Fibroblast of pulmonary artery (primary cell): Measurements from ENCODE around the gene TBC1D22B.
A peak's percentile ranks its signal among the peaks of the same experiment; 100 is the strongest.

ENCODE experiments used
- DNase-seq: peaks from one replicate; pipeline ENCODE4 v3.0.0-alpha.2; 2010; ENCODE audit warnings: low read depth
- H3K4me3 ChIP-seq: replicated peaks from 2 replicates; pipeline ENCODE4 v1.5.1; 2011; ENCODE audit warnings: low read depth, mild to moderate bottlenecking, control low read depth, low read length, moderate library complexity
- CTCF ChIP-seq: IDR thresholded peaks from 2 replicates; pipeline ENCODE4 v1.5.1; 2011; ENCODE audit warnings: mild to moderate bottlenecking, control low read depth, low read length, inconsistent platforms; ENCODE audit errors: missing control alignments

Gene TBC1D22B

GRCh38 chr6:37257634-37258404, at the start of gene TBC1D22B, which contains the start of gene TMEM217:
Gene TBC1D22B, plus strand, starts transcription at chr6:37257772. Its CDS starts 146 bp downstream, at chr6:37257918.
Gene TMEM217, minus strand, starts transcription at chr6:37258144. Its CDS starts 39,114 bp downstream, at chr6:37219030.
- peak within 1 kb of the TSS; percentile 94 for H3K4me3 ChIP-seq
- TF ChIP-seq CTCF = no peak
- DNase-seq = peak; percentile 94

GRCh38 chr6:37207903-37208456, 49.6 kb upstream of the TBC1D22B start:
- peak; percentile 85 for DNase-seq
- no peak overlapping the region for H3K4me3 ChIP-seq
- peak; percentile 94 for TF ChIP-seq CTCF

- TF ChIP-seq CTCF = no peak
- no peak for DNase-seq
- H3K4me3 ChIP-seq = no peak overlapping the region
Observed at GRCh38 chr6:37208793-37209192, 48.8 kb upstream of the TBC1D22B start.

- no peak for DNase-seq
- TF ChIP-seq CTCF = no peak
Observed at GRCh38 chr6:37209461-37210205, 47.9 kb upstream of the TBC1D22B start.

GRCh38 chr6:37210313-37210968, 47.1 kb upstream of the TBC1D22B start:
- peak; percentile 95 for TF ChIP-seq CTCF
- peak; percentile 91 for DNase-seq

More at GRCh38 chr6:37209461-37210205, 47.9 kb upstream of the TBC1D22B start:
- no peak overlapping the region for H3K4me3 ChIP-seq

GRCh38 chr6:37212268-37212667, 45.3 kb upstream of the TBC1D22B start:
- H3K4me3 ChIP-seq = no peak overlapping the region
- TF ChIP-seq CTCF = no peak
- no peak for DNase-seq

More at GRCh38 chr6:37210313-37210968, 47.1 kb upstream of the TBC1D22B start:
- H3K4me3 ChIP-seq = no peak overlapping the region
